ENCODE results near the gene CRIP2. TPM values are rescaled to one million over a fixed set of nuclear protein-coding genes. Genes with fewer than 3 reads are reported as not detected.

Gene CRIP2
- total and polyA plus RNA-seq, 2 of the 13 experiments (the other 11 are each of a cell fraction or from before 2014, with no cell fraction given) = 31.6 to 37.9 TPM

DNA sequence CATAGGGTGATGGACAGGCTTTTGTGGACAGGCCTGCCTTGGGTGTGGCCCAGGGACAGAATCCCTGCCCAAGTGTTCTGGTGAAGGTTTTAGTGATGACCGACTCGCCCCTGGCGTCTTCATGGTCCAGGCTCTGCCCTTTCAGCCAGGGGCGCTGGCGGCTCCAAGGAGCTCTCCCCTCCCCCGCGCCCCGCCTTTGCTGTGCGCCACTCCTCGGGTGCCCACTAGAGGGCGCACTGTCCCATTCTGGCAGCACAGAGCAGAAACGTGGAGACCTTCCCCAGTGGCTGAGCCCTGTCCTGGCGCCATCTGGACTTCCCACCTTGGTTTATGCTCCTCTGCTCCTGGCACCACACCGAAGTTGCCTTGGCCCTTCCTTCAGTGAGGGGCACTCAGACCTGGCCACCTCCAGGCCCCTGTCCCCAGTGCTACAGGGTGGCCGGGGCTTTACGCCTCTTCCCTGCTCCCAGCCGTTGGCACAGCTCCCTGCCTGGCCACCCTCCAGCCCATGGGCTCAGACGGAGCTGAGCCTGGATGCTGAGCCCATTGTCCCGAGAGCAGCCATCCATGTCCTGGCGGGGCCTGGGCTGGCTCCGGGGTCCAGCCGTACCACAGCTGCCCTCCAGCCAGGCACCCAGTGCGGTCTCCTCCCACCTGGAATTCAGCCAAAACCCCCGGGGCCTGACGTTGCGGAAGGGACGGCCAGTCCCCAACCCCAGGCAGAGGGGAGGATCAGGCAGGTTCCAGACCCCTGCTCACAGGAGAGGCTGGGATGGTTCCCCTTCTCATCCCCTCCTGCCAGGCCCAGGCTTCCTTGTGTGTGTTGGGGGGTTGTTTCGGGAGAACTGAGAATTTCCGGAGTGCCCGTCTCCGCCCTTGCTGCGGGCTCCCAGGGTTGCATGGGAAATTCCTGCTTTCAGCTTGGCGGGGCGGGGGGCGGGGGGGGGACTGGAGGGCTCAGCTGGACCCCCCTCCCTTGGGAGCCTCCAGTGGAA lies 6.5 kb downstream of the CRIP2 start (continued):
- TF ChIP-seq ZNF329 (CRISPR knock-in tag; IDR thresholded peaks at IDR 0.05; ENCODE audit: low read depth) = no peak
- 0 out of 2 replicates have a peak, but pooled peaks have one; percentile 18 for TF ChIP-seq PHF8 (CRISPR knock-in tag; IDR thresholded peaks at IDR 0.05)
- no peak for TF ChIP-seq TARDBP (CRISPR knock-in tag; IDR thresholded peaks at IDR 0.05)
- TF ChIP-seq ZNF598 (CRISPR knock-in tag; IDR thresholded peaks at IDR 0.05; ENCODE audit: borderline replicate concordance) = 0 out of 2 replicates have a peak, but pooled peaks have one; percentile 53
- no peak for TF ChIP-seq ATM (IDR thresholded peaks at IDR 0.05; ENCODE audit: borderline replicate concordance)
- TF ChIP-seq NFE2L1 (CRISPR knock-in tag; IDR thresholded peaks at IDR 0.05; ENCODE audit: borderline replicate concordance) = no peak
- no peak for TF ChIP-seq MIER3 (CRISPR knock-in tag; IDR thresholded peaks at IDR 0.05; ENCODE audit: borderline replicate concordance)
- TF ChIP-seq RBFOX2 (IDR thresholded peaks at IDR 0.05; ENCODE audit: low read depth, low read length) = 0 out of 2 replicates have a peak, but pooled peaks have one; percentile 37
- TF ChIP-seq ZFP82 (CRISPR knock-in tag; IDR thresholded peaks at IDR 0.05; ENCODE audit: borderline replicate concordance) = no peak
- peak; percentile 9; the same call in 1 of the 2 replicates for TF ChIP-seq ZSCAN21 (CRISPR knock-in tag; IDR thresholded peaks at IDR 0.05; ENCODE audit: borderline replicate concordance)
- peak; percentile 73; the same call in 1 of the 2 replicates for TF ChIP-seq ZNF891 (CRISPR knock-in tag; IDR thresholded peaks at IDR 0.05)
- TF ChIP-seq STAT5B (CRISPR knock-in tag; IDR thresholded peaks at IDR 0.05) = no peak
- peak; percentile 9; the same call in 1 of the 2 replicates for TF ChIP-seq NCOA2 (CRISPR knock-in tag; IDR thresholded peaks at IDR 0.05)
- peak; percentile 55; the same call in 1 of the 2 replicates for TF ChIP-seq SMC3 (IDR thresholded peaks at IDR 0.05; ENCODE audit: low read length)
- TF ChIP-seq NRL (CRISPR knock-in tag; IDR thresholded peaks at IDR 0.05; ENCODE audit: borderline replicate concordance) = 0 out of 2 replicates have a peak, but pooled peaks have one; percentile 73
- no peak for TF ChIP-seq CREB1 (IDR thresholded peaks at IDR 0.05)
- no peak for TF ChIP-seq CREB1 (CRISPR knock-in tag; IDR thresholded peaks at IDR 0.05)
- TF ChIP-seq, protein P1, sequence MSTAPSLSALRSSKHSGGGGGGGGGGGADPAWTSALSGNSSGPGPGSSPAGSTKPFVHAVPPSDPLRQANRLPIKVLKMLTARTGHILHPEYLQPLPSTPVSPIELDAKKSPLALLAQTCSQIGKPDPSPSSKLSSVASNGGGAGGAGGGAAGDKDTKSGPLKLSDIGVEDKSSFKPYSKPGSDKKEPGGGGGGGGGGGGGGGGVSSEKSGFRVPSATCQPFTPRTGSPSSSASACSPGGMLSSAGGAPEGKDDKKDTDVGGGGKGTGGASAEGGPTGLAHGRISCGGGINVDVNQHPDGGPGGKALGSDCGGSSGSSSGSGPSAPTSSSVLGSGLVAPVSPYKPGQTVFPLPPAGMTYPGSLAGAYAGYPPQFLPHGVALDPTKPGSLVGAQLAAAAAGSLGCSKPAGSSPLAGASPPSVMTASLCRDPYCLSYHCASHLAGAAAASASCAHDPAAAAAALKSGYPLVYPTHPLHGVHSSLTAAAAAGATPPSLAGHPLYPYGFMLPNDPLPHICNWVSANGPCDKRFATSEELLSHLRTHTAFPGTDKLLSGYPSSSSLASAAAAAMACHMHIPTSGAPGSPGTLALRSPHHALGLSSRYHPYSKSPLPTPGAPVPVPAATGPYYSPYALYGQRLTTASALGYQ (CRISPR knock-in tag; IDR thresholded peaks at IDR 0.05) = no peak
- TF ChIP-seq, protein P2, sequence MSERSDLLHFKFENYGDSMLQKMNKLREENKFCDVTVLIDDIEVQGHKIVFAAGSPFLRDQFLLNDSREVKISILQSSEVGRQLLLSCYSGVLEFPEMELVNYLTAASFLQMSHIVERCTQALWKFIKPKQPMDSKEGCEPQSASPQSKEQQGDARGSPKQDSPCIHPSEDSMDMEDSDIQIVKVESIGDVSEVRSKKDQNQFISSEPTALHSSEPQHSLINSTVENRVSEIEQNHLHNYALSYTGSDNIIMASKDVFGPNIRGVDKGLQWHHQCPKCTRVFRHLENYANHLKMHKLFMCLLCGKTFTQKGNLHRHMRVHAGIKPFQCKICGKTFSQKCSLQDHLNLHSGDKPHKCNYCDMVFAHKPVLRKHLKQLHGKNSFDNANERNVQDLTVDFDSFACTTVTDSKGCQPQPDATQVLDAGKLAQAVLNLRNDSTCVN (CRISPR knock-in tag; IDR thresholded peaks at IDR 0.05; ENCODE audit: borderline replicate concordance) = no peak; the same call in 1 of the 2 replicates
- TF ChIP-seq MTF1 (CRISPR knock-in tag; IDR thresholded peaks at IDR 0.05) = no peak
- peak; percentile 62; the same call in 1 of the 2 replicates for TF ChIP-seq SRY (CRISPR knock-in tag; IDR thresholded peaks at IDR 0.05)
- no peak for TF ChIP-seq ZNF354B (CRISPR knock-in tag; IDR thresholded peaks at IDR 0.05)
- TF ChIP-seq BRD4 (CRISPR knock-in tag; IDR thresholded peaks at IDR 0.05) = no peak
- TF ChIP-seq ZNF547 (CRISPR knock-in tag; IDR thresholded peaks at IDR 0.05) = no peak
- TF ChIP-seq TBX3 (IDR thresholded peaks at IDR 0.05; ENCODE audit: borderline replicate concordance) = no peak
- no peak for TF ChIP-seq JUNB (CRISPR knock-in tag; IDR thresholded peaks at IDR 0.05; ENCODE audit: borderline replicate concordance)

Measured in HepG2 (cell line).